ENCODE measurements around the gene STUB1.

STUB1 gene

DNA sequence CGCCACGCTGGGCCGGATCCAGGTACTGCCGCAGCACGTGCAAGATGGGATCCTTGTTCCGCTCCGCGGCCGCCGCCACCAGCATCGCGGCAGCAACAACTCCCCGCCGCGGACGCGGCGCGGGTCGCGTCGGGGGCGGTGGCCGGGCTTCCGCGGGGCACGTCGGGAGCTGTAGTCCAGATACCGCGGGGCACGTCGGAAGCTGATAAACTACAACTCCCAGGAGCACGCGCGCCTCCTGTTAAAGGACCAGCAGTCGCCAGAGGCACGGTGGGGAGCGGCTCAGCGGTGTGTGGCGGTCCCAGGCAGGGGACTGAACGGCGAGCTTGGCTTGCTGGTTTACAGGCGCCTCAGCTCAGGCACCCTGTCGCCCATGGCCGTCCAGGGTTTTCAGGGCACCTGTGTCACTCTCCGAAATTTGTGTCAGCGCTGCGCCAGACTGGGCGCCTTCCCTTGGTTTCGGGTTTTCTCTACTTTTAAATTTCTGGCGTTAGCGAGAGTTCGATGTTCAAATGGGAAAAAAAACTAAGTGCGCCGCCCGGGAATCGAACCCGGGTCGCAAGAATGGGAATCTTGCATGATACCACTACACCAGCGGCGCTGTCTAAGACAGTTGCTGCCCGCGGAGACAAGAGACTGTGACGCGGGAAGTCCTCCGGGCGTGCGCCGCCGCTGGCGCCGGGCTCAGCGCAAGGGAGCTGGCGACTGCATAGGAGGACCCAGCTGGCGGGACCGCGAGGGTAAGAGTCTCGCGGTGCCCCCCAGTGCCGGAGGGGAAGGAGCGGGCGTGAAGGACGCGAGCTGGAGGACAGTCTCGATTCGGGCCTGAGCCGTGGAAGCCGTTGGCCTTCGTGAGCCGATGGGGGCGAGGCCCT lies 43.8 kb upstream of the STUB1 start, which contains the start of gene METTL26:
METTL26 (minus strand) TSS at position 100 of the 875 bp plus-strand sequence; CDS start at position 85, 15 bp downstream.
- Histone ChIP-seq H3K27me3 (ENCODE audit: insufficient read depth, low read depth) (no peaks in the 10 kb centered on the region), H3K4me1 (ENCODE audit: low read depth, poor library complexity, severe bottlenecking) (peaks cover 9% of the 10 kb centered on the region), H4K20me1 (ENCODE audit: insufficient read depth) (no peaks in the 10 kb centered on the region), H3K36me3 (ENCODE audit: insufficient read depth) (no peaks in the 10 kb centered on the region; the same call in 1 of the 2 replicates), H3K9ac (peak within 1 kb of the TSS; percentile 81), H3K27ac (peak within 1 kb of the TSS; percentile 77), H2AFZ (ENCODE audit: low read depth) (peak within 1 kb of the TSS; percentile 90), H3K79me2 (ENCODE audit: insufficient read depth, low read depth) (peaks cover 12% of the 10 kb centered on the region; the same call in 1 of the 2 replicates), H3K4me2 (peak within 1 kb of the TSS; percentile 97), H3K4me3 (IDR thresholded peaks at IDR 0.05; ENCODE audit: insufficient read depth, low read depth, low read length) (no peak within 1 kb of the TSS)
- TF ChIP-seq, protein P1, sequence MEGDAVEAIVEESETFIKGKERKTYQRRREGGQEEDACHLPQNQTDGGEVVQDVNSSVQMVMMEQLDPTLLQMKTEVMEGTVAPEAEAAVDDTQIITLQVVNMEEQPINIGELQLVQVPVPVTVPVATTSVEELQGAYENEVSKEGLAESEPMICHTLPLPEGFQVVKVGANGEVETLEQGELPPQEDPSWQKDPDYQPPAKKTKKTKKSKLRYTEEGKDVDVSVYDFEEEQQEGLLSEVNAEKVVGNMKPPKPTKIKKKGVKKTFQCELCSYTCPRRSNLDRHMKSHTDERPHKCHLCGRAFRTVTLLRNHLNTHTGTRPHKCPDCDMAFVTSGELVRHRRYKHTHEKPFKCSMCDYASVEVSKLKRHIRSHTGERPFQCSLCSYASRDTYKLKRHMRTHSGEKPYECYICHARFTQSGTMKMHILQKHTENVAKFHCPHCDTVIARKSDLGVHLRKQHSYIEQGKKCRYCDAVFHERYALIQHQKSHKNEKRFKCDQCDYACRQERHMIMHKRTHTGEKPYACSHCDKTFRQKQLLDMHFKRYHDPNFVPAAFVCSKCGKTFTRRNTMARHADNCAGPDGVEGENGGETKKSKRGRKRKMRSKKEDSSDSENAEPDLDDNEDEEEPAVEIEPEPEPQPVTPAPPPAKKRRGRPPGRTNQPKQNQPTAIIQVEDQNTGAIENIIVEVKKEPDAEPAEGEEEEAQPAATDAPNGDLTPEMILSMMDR (conservative IDR thresholded peaks at IDR 0.05; ENCODE audit: low read depth, low read length), result 0 out of 2 replicates have a peak, but pooled peaks have one; percentile 12

DNA sequence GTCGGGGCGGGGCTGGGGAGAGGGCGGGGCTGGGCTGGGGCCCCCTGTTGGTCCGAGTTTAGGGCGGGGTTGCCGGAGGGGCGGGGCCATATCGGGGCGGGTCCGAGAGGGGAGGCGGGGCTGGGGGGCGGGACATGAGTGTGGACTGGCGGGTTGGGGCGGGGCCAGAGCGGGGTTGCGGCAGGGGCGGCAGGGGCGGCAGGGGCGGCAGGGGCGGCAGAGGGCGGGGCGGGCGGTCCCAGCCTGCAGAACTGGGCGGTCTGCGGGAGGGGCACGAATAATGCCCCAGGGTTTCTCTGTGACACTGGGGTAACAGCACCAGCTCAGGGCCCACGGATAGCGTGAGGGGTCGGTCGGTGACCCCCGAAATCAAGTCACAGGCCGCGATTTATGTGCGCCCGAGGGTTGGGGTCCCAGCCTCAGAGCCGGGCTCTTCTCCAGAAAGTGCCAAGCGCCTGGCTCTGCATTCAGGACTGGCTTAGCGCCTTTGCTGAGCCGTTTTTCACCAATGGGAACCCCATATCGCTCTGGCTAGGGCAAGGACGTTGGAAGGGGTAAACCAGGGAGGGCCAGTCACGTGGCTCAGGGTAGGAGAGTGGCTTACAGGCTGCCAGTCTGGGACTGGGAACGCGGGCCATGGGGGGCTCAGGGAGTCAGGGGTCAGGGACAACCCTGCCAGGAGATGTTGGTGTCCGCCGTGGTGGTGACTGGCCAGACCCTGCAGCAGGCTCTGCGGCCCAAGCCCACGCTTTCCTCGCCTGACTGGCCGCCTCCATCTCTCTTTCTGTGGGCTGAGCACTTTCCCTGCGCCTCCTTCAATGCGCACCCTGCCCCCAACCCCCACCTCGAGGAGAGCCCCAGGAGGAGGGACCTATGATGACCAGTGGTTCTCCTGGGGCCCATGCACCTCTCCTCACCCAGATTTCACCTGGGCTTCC lies 42.9 kb upstream of the STUB1 start:
- Histone ChIP-seq H3K4me3 (IDR thresholded peaks at IDR 0.05; ENCODE audit: insufficient read depth, low read depth, low read length) (no peak overlapping the region), H3K27ac (peak overlapping the region; percentile 77), H2AFZ (ENCODE audit: low read depth) (peak overlapping the region; percentile 90; the same call in 1 of the 2 replicates), H3K9ac (peak overlapping the region; percentile 81; the same call in 1 of the 2 replicates), H3K36me3 (ENCODE audit: insufficient read depth) (no peaks in the 10 kb centered on the region; the same call in 1 of the 2 replicates), H3K4me2 (peak overlapping the region; percentile 80), H4K20me1 (ENCODE audit: insufficient read depth) (no peaks in the 10 kb centered on the region), H3K27me3 (ENCODE audit: insufficient read depth, low read depth) (no peaks in the 10 kb centered on the region), H3K4me1 (ENCODE audit: low read depth, poor library complexity, severe bottlenecking) (peaks cover 9% of the 10 kb centered on the region), H3K79me2 (ENCODE audit: insufficient read depth, low read depth) (peaks cover 13% of the 10 kb centered on the region; the same call in 1 of the 2 replicates)
- TF ChIP-seq, protein P1 (conservative IDR thresholded peaks at IDR 0.05; ENCODE audit: low read depth, low read length), result no peak

DNA sequence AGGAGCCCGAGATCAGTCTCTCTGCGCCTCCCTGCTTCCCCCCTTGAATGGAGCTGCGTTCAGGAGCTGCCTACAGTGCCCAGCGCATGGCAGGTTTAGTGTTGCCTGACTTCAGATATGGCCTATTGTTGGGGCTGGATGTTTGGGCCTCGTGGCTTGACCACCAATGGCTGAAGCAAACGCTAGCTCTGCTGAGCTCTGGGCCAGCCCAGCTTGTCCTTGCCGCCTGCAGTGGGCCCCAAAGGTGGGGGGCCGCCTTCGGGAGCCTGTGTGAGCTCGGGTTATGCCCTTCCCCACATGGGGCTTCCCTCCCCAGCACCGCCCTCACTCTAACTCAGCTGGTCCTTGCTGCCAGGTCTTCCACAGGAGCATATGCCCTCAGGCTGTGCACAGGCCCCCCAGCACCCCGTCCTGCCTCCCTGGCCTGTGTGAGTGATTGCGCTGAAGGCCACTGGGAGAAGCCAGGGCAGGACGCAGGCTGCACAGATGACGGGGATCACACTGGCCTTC lies 42.1 kb upstream of the STUB1 start:
- H3K4me3 ChIP-seq (IDR thresholded peaks at IDR 0.05; ENCODE audit: insufficient read depth, low read depth, low read length), result no peak overlapping the region
- TF ChIP-seq, protein P1 (conservative IDR thresholded peaks at IDR 0.05; ENCODE audit: low read depth, low read length), result no peak
- no peak overlapping the region for H3K9ac ChIP-seq
- peaks cover 14% of the 10 kb centered on the region for H3K4me1 ChIP-seq (ENCODE audit: low read depth, poor library complexity, severe bottlenecking)
- H3K4me2 ChIP-seq, result no peak overlapping the region
- H3K27me3 ChIP-seq (ENCODE audit: insufficient read depth, low read depth), result no peaks in the 10 kb centered on the region
- no peaks in the 10 kb centered on the region; the same call in 1 of the 2 replicates for H3K36me3 ChIP-seq (ENCODE audit: insufficient read depth)
- H3K79me2 ChIP-seq (ENCODE audit: insufficient read depth, low read depth), result peaks cover 21% of the 10 kb centered on the region
- H3K27ac ChIP-seq, result no peak overlapping the region
- no peaks in the 10 kb centered on the region for H4K20me1 ChIP-seq (ENCODE audit: insufficient read depth)
- H2AFZ ChIP-seq (ENCODE audit: low read depth), result no peak overlapping the region

DNA sequence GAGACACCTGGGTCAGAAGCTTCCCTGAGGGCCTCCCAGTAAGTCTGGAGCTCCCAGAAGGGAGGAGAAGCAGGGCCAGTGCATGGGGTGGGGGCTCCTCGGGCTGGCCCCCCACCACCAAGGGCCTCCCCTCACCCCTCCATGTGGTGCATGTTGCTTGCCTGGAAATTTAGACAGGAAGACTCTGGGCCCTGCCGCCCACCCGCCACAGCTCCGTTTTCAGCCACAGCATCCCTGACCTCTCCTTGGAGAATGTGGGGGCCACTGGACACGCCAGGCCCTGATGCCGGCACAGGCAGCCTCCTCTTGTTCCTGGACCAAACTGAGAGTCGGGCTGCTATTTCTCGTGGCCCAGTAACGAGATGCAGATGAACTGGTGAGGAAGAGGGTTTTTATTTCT lies 41.4 kb upstream of the STUB1 start:
- no peak overlapping the region for H2AFZ ChIP-seq (ENCODE audit: low read depth)
- no peak overlapping the region for H3K4me2 ChIP-seq
- TF ChIP-seq, protein P1 (conservative IDR thresholded peaks at IDR 0.05; ENCODE audit: low read depth, low read length), result no peak
- H4K20me1 ChIP-seq (ENCODE audit: insufficient read depth), result no peaks in the 10 kb centered on the region
- peaks cover 21% of the 10 kb centered on the region for H3K4me1 ChIP-seq (ENCODE audit: low read depth, poor library complexity, severe bottlenecking)
- H3K79me2 ChIP-seq (ENCODE audit: insufficient read depth, low read depth), result peaks cover 23% of the 10 kb centered on the region
- H3K36me3 ChIP-seq (ENCODE audit: insufficient read depth), result no peaks in the 10 kb centered on the region; the same call in 1 of the 2 replicates
- H3K27me3 ChIP-seq (ENCODE audit: insufficient read depth, low read depth), result no peaks in the 10 kb centered on the region
- no peak overlapping the region for H3K27ac ChIP-seq
- H3K4me3 ChIP-seq (IDR thresholded peaks at IDR 0.05; ENCODE audit: insufficient read depth, low read depth, low read length), result no peak overlapping the region
- no peak overlapping the region for H3K9ac ChIP-seq
